HUES64 (cell line): ENCODE measurements around the gene AGAP1.
"Not testable (repeated sequence)": the region's sequence is repeated elsewhere in the genome, so short reads cannot be mapped to it uniquely, and the experiment has no call there.

Experiments
- H3K27ac ChIP-seq: 2 replicates; pipeline ENCODE4 v1.7.0; 2013; ENCODE audit warnings: low read depth, low read length, inconsistent platforms
- H3K27me3 ChIP-seq: 2 replicates; pipeline ENCODE4 v1.6.1; 2013; ENCODE audit warnings: mild to moderate bottlenecking, low read length; ENCODE audit not compliant: insufficient read depth
- H3K36me3 ChIP-seq: 2 replicates; pipeline ENCODE4 v1.6.1; 2013; ENCODE audit warnings: mild to moderate bottlenecking, low read length; ENCODE audit not compliant: insufficient read depth
- H3K4me1 ChIP-seq: 2 replicates; pipeline ENCODE4 v1.6.1; 2013; ENCODE audit warnings: mild to moderate bottlenecking, low read length, moderate library complexity; ENCODE audit not compliant: insufficient read depth
- H3K4me3 ChIP-seq: 2 replicates; pipeline ENCODE4 v1.5.1; 2013; ENCODE audit warnings: mild to moderate bottlenecking, low read length, moderate library complexity
- H3K9ac ChIP-seq: 2 replicates; pipeline ENCODE4 v1.6.1; 2013; ENCODE audit warnings: mild to moderate bottlenecking, low read depth, low read length
- H3K9me3 ChIP-seq: 2 replicates; pipeline ENCODE4 v1.6.1; 2013; ENCODE audit warnings: low read depth, low read length; ENCODE audit not compliant: insufficient read depth
- WGBS: fragments of 150-250, 120-280 bp; methylation state at CpG from one replicate; pipeline ENCODE4 v1.1.7; 2013; ENCODE audit warnings: missing lambda C conversion rate; 5-methylcytosine and 5-hydroxymethylcytosine counted together

The AGAP1 gene

GRCh38 chr2:236083934-236084333 lies 590.1 kb downstream of the AGAP1 start:
- Histone ChIP-seq H3K27ac (peak overlapping the region; percentile 16; the same call in 1 of the 2 replicates), H3K9me3 (no peaks in the 10 kb centered on the region), H3K4me1 (peaks cover 49% of the 10 kb centered on the region), H3K9ac (no peak overlapping the region), H3K4me3 (no peak overlapping the region), H3K27me3 (0 out of 2 replicates have a peak, but pooled peaks cover 2% of the 10 kb centered on the region), H3K36me3 (no peaks in the 10 kb centered on the region)
- 46% methylated on average over 6 of the region's 8 CpGs for WGBS

- Histone ChIP-seq H3K9ac (peak overlapping the region; percentile 59; the same call in 1 of the 2 replicates), H3K27ac (peak overlapping the region; percentile 84), H3K9me3 (no peaks in the 10 kb centered on the region), H3K36me3 (no peaks in the 10 kb centered on the region), H3K27me3 (0 out of 2 replicates have a peak, but pooled peaks cover 2% of the 10 kb centered on the region), H3K4me1 (peaks cover 49% of the 10 kb centered on the region), H3K4me3 (no peak overlapping the region)
- WGBS, result 85% methylated on average over 2 of the region's 2 CpGs
Observed at GRCh38 chr2:236085211-236085610, 591.4 kb downstream of the AGAP1 start.

GRCh38 chr2:236085647-236086046 lies 591.8 kb downstream of the AGAP1 start:
- Histone ChIP-seq H3K9me3 (no peaks in the 10 kb centered on the region), H3K9ac (peak overlapping the region; percentile 59; the same call in 1 of the 2 replicates), H3K4me1 (peaks cover 49% of the 10 kb centered on the region), H3K27ac (peak overlapping the region; percentile 84), H3K4me3 (no peak overlapping the region), H3K36me3 (no peaks in the 10 kb centered on the region), H3K27me3 (0 out of 2 replicates have a peak, but pooled peaks cover 2% of the 10 kb centered on the region)
- 46% methylated on average over 7 of the region's 7 CpGs for WGBS

- 0 out of 2 replicates have a peak, but pooled peaks cover 2% of the 10 kb centered on the region for H3K27me3 ChIP-seq
- H3K27ac ChIP-seq, result peak overlapping the region; percentile 84
- peak overlapping the region; percentile 24 for H3K4me3 ChIP-seq
- no peaks in the 10 kb centered on the region for H3K9me3 ChIP-seq
- no peaks in the 10 kb centered on the region for H3K36me3 ChIP-seq
- H3K9ac ChIP-seq, result peak overlapping the region; percentile 59; the same call in 1 of the 2 replicates
- 19% methylated on average over 5 of the region's 6 CpGs for WGBS
- H3K4me1 ChIP-seq, result peaks cover 49% of the 10 kb centered on the region
Observed at GRCh38 chr2:236086403-236086970, 592.6 kb downstream of the AGAP1 start.

- H3K36me3 ChIP-seq, result no peaks in the 10 kb centered on the region
- H3K9me3 ChIP-seq, result no peaks in the 10 kb centered on the region
- no peak overlapping the region for H3K4me3 ChIP-seq
- H3K27ac ChIP-seq, result peak overlapping the region; percentile 84
- 0 out of 2 replicates have a peak, but pooled peaks cover 2% of the 10 kb centered on the region for H3K27me3 ChIP-seq
- no peak overlapping the region for H3K9ac ChIP-seq
- peaks cover 44% of the 10 kb centered on the region for H3K4me1 ChIP-seq
- 5% methylated on average over 8 of the region's 8 CpGs for WGBS
Observed at GRCh38 chr2:236086971-236087465, 593.2 kb downstream of the AGAP1 start.

- Histone ChIP-seq H3K4me1 (peaks cover 34% of the 10 kb centered on the region), H3K27me3 (0 out of 2 replicates have a peak, but pooled peaks cover 2% of the 10 kb centered on the region), H3K27ac (no peak overlapping the region), H3K36me3 (no peaks in the 10 kb centered on the region), H3K9ac (no peak overlapping the region; the same call in 1 of the 2 replicates), H3K4me3 (no peak overlapping the region), H3K9me3 (no peaks in the 10 kb centered on the region)
- 98% methylated on average over 8 of the region's 8 CpGs for WGBS
Observed at GRCh38 chr2:236088368-236089057, 594.7 kb downstream of the AGAP1 start.

- H3K9me3 ChIP-seq, result no peaks in the 10 kb centered on the region
- H3K9ac ChIP-seq, result no peak overlapping the region
- 92% methylated on average over 12 of the region's 12 CpGs for WGBS
- peaks cover 29% of the 10 kb centered on the region for H3K4me1 ChIP-seq
- H3K4me3 ChIP-seq, result no peak overlapping the region
- no peak overlapping the region for H3K27ac ChIP-seq
- no peaks in the 10 kb centered on the region for H3K36me3 ChIP-seq
- 0 out of 2 replicates have a peak, but pooled peaks cover 2% of the 10 kb centered on the region for H3K27me3 ChIP-seq
Observed at GRCh38 chr2:236089271-236090026, 595.6 kb downstream of the AGAP1 start.

GRCh38 chr2:236090027-236090382 lies 596.2 kb downstream of the AGAP1 start:
- Histone ChIP-seq H3K9me3 (no peaks in the 10 kb centered on the region), H3K27me3 (0 out of 2 replicates have a peak, but pooled peaks cover 2% of the 10 kb centered on the region), H3K27ac (no peak overlapping the region), H3K4me1 (peaks cover 29% of the 10 kb centered on the region), H3K9ac (no peak overlapping the region), H3K4me3 (no peak overlapping the region), H3K36me3 (no peaks in the 10 kb centered on the region)
- WGBS, result 86% methylated on average over 9 of the region's 9 CpGs

GRCh38 chr2:236090826-236091225 lies 597.0 kb downstream of the AGAP1 start:
- H3K36me3 ChIP-seq, H3K27ac ChIP-seq, H3K9me3 ChIP-seq, H3K27me3 ChIP-seq, H3K4me3 ChIP-seq, H3K9ac ChIP-seq: not testable (repeated sequence)
- H3K4me1 ChIP-seq, result peaks cover 21% of the 10 kb centered on the region
- 95% methylated on average over 16 of the region's 16 CpGs for WGBS

- Histone ChIP-seq H3K9me3 (no peaks in the 10 kb centered on the region), H3K4me3 (no peak overlapping the region), H3K36me3 (no peaks in the 10 kb centered on the region), H3K27me3 (0 out of 2 replicates have a peak, but pooled peaks cover 2% of the 10 kb centered on the region), H3K27ac (no peak overlapping the region), H3K9ac (no peak overlapping the region), H3K4me1 (peaks cover 6% of the 10 kb centered on the region)
- WGBS, result 70% methylated on average over 4 of the region's 4 CpGs
Observed at GRCh38 chr2:236092714-236093113, 598.9 kb downstream of the AGAP1 start.

GRCh38 chr2:236093134-236093533 lies 599.3 kb downstream of the AGAP1 start:
- H3K4me1 ChIP-seq, result peaks cover 2% of the 10 kb centered on the region
- no peaks in the 10 kb centered on the region for H3K9me3 ChIP-seq
- H3K4me3 ChIP-seq, result no peak overlapping the region
- H3K27ac ChIP-seq, result no peak overlapping the region
- no peaks in the 10 kb centered on the region for H3K36me3 ChIP-seq
- no peak overlapping the region for H3K9ac ChIP-seq
- WGBS, result 79% methylated on average over 6 of the region's 6 CpGs
- H3K27me3 ChIP-seq, result no peaks in the 10 kb centered on the region
